Measurements from ENCODE around the gene KCNIP1.

The KCNIP1 gene

GRCh38 chr5:170509348-170509660, 5.5 kb downstream of the KCNIP1 start:
- no peak for DNase-seq

- DNase-seq: no peak
These were observed 6.3 kb downstream of the KCNIP1 start for GRCh38 chr5:170510126-170510525.

- no peak for DNase-seq
These were observed 6.7 kb downstream of the KCNIP1 start for GRCh38 chr5:170510559-170510958.

- DNase-seq: no peak
These were observed 7.9 kb downstream of the KCNIP1 start for GRCh38 chr5:170511551-170512258.

- no peak for DNase-seq
These were observed 10.2 kb downstream of the KCNIP1 start for GRCh38 chr5:170513856-170514525.

- DNase-seq: no peak
These were observed 13.6 kb downstream of the KCNIP1 start for GRCh38 chr5:170517411-170517810.

GRCh38 chr5:170518277-170518676, 14.5 kb downstream of the KCNIP1 start:
- no peak for DNase-seq

- no peak for DNase-seq
These were observed 15.7 kb downstream of the KCNIP1 start for GRCh38 chr5:170519549-170519948.

GRCh38 chr5:170520372-170520771, 16.6 kb downstream of the KCNIP1 start:
- no peak for DNase-seq

GRCh38 chr5:170522211-170523141, 18.7 kb downstream of the KCNIP1 start:
- no peak for DNase-seq

- no peak for DNase-seq
These were observed 19.3 kb downstream of the KCNIP1 start for GRCh38 chr5:170523142-170523551.

GRCh38 chr5:170523830-170524229, 20.0 kb downstream of the KCNIP1 start:
- DNase-seq: no peak

GRCh38 chr5:170524576-170524975, 20.8 kb downstream of the KCNIP1 start:
- no peak for DNase-seq

- DNase-seq: no peak
These were observed 21.8 kb downstream of the KCNIP1 start for GRCh38 chr5:170525470-170526211.

- DNase-seq: no peak
These were observed 24.2 kb downstream of the KCNIP1 start for GRCh38 chr5:170527991-170528390.

GRCh38 chr5:170528976-170529375, 25.2 kb downstream of the KCNIP1 start:
- no peak for DNase-seq

GRCh38 chr5:170532935-170533334, 29.1 kb downstream of the KCNIP1 start:
- DNase-seq: no peak

- no peak for DNase-seq
These were observed 29.6 kb downstream of the KCNIP1 start for GRCh38 chr5:170533383-170533782.

GRCh38 chr5:170534177-170534576, 30.4 kb downstream of the KCNIP1 start:
- no peak for DNase-seq

GRCh38 chr5:170534941-170535340, 31.1 kb downstream of the KCNIP1 start:
- no peak for DNase-seq

- no peak for DNase-seq
These were observed 32.7 kb downstream of the KCNIP1 start for GRCh38 chr5:170536525-170536924.

GRCh38 chr5:170537451-170538095, 33.8 kb downstream of the KCNIP1 start:
- DNase-seq: no peak

GRCh38 chr5:170538096-170538465, 34.3 kb downstream of the KCNIP1 start:
- no peak for DNase-seq
